Inflammatory macrophage treated with lipopolysaccharide for 4 hours (primary cell): Measurements from ENCODE around the gene STOML3.
"Not testable (repeated sequence)": the region's sequence is repeated elsewhere in the genome, so short reads cannot be mapped to it uniquely, and the experiment has no call there.

Experiments used
- DNase-seq: peaks from one replicate; pipeline ENCODE4 v3.0.0-alpha.2; 2020

The STOML3 gene, protein sequence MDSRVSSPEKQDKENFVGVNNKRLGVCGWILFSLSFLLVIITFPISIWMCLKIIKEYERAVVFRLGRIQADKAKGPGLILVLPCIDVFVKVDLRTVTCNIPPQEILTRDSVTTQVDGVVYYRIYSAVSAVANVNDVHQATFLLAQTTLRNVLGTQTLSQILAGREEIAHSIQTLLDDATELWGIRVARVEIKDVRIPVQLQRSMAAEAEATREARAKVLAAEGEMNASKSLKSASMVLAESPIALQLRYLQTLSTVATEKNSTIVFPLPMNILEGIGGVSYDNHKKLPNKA

DNA sequence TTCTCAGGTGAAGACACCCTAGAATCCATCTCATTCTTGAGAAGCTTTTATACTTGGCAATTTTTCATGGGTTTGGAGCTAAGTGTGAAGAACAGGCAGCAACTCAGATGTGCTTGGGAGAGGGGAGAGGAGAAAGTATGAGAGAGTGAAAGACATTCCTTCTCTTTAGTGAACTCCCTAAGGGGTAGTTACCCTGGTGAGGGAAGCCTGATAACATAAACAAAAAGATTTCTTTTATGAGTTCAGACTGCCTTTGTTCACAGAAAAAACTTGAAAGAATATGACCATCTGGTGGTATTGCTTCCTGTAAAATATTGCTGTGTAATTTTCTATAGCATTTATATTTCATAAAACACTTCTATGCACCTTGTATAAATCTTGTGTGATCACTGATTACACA is at the start of gene STOML3:
STOML3 (minus strand) TSS at position 139 of the 400 bp plus-strand sequence; CDS start at position 29, 110 bp downstream.
- DNase-seq: no peak

DNA sequence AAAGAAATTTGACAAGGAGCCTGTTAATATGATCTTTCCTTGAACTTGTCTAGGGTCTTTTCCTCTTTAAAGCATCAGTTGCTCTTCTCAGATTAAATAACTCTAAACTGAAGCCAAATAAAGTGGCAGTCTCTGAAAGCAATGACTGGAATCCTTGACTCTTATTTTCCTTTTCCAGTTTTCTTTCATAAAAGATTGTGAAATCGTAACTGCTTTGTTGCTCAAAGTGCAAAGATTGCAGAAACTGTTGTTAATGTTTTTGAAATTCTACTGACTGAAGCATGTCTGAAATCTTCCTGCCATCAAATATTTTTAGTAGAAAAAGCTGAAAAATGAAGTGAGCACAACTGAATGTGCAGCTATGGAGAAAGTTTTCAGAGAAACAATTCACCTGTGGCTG is 49.6 kb upstream of the STOML3 start:
- peak; percentile 75 for DNase-seq

DNA sequence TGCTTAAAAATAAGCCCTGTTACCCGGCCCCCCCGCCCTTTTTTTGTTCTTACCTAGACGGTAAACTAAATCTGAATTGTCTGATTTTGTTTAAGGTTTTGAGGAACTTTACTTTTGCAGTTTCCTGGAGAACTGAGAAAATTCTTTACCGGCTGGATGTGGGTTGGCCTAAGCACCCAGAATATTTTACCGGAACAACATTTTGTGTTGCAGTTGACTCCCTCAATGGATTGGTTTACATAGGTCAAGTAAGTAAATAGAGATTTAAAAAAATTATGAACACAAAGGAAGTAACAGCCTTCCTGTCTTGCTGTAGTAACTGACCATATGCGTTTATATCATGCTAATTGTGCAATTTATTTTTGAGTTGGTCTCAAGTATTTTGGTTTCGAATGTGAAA is 48.4 kb upstream of the STOML3 start:
- DNase-seq: peak; percentile 73

DNA sequence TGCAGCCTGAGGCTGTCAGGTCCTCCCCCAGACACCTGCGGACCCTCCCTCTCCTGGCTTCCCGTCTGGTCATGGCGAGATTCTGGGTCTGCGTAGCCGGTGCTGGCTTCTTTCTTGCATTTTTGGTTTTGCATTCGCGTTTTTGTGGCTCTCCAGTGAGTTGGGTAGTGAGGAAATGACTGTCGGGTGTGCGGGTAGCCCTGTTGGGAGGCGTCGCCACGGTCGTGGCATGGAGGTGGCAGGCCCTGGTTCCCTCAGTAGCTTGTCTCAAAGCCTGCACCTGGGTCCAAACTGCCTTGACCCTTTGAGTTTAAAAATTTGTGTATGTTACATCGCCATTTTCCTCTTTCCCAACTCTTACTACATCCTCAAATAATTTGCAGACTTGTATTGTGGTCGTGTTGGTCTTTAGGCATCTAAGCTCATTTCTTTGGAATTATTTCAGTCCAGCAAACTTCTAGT is 48.0 kb upstream of the STOML3 start:
- peak; percentile 37 for DNase-seq

DNA sequence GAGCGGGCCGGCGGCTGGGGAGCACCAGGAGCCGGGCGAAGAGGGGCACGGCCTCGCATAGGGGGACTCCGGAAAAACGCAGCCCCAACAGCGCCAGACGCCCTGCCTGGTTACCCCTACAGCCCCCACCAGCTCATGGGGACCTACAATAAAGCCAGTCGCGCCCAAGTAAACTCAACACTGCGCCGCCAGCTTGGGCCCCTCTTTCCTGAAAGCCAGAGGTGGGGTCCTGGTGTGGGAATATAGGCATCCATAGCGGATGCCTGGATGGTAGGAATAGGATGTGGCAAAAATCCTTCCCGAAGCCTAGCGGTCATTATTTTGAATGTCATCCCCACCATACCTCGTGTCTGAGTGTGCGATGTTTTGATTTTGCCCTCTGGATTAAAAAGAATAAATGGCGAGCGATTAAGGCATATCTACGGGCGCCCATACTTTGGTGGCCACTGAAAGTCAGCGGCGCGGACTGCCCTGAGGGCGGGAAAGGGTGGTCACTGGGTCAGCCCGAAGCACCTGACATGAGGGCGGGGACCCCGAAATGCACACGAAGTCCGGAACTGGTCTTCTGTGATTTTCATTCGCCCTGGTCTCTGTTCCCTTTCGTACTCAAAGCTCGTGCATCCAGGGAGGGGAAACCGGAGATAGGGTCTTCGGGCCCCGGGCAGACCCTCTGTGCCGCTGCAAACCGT is 47.4 kb upstream of the STOML3 start, which contains the start of the genes NHLRC3 and PROSER1:
NHLRC3 (plus strand) TSS at position 577 of the 689 bp plus-strand sequence. CDS start 184 bp downstream, outside the sequence.
PROSER1 (minus strand) TSS at position 210 of the 689 bp plus-strand sequence. CDS start 847 bp downstream, outside the sequence.
- DNase-seq: peak; percentile 93

DNA sequence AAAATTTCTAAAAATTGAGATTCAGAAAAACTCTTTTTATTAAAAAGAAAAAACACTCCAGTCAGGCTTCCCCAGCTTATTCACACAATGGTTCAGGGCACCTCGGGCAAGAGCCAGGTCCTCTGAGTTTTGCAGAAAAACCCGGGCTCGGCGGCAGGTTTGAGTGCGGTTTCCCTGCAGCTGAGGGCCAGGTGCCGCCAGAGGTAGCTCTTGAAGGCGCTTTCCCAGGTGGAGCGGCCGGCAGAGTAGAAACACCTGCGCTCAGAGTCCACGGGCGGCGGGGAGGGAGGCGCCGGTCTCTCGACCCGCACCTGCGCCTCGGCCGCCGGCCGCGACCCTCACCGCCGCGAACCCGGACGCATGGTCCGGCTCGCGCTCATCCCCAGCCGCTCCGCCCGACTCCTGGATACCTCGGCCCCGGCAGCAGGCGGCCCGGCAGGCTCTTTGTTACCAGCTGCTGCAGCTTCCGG is 46.8 kb upstream of the STOML3 start:
- no peak for DNase-seq

DNA sequence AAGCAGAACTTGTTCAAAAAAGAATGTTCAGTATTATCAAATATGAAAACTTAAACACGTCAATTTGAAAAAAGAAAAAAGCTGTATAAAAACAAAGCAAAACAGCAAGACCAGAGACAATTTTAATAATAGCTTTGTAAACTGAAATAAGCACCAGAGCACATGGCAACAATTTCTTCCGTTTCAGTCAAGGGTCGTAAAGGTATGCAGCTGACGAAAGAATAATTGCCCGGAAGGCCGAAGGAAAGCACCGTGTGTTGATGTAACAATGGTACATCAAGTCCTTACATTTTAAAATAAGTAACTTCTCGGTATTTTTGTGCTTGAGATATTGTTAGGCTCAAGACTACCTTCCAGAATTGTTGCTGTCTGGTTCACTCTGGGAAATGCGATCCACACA is 45.6 kb upstream of the STOML3 start:
- no peak for DNase-seq

DNA sequence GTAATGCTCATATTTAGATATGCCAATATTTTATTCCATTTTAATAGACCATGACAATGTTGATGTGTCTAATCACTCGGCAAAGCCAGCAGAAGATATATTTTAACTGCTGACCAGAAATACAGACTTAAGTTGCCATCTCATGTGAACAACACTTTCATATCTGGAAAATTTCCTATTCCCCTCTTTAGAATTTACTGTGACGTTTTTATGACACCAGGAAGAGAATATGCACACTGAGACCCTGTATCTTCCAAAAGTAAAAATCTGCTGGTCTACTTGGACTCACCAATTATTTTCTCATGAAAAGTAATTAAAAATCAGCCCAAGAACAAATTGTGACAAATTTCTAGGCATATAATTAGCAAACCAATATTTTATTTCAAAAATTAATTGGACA is 45.2 kb upstream of the STOML3 start:
- DNase-seq: no peak

DNA sequence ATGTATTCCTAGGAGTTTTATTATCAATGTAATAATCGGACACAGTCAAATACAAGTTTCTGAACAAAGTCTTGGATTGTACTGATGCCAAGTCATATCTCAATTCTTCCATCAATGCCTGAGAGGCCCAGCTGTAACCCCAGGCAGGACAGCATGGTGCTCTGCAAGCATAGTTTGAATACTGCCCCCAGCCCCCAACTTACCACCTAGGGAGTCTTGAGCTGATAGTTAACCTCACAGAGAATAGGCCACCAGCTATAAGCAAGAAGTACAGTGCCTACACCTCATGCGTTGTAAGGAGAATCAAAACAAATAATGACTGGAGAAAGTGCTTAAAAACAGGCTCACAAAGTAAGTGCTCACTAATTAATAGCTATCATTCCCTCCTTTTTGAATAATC is 44.6 kb upstream of the STOML3 start:
- no peak for DNase-seq

DNA sequence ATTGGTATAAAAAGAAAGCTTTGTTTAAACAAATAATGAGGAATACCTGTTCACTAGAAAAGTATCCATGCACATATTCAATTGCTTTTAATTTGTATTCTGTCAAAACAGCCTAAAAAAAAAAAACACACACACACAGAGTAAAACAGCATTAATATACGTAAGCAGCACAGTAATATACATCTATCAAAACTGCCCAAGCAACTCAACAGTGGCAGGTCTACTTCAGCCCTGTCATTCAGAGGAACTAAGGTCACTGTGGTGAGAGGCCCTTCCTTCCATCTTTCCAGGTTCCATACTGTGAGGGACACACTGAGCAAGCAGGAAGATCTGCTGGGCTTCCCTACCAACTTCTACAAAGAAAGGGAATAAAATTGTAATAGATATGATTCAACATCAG is 43.5 kb upstream of the STOML3 start:
- no peak for DNase-seq

DNA sequence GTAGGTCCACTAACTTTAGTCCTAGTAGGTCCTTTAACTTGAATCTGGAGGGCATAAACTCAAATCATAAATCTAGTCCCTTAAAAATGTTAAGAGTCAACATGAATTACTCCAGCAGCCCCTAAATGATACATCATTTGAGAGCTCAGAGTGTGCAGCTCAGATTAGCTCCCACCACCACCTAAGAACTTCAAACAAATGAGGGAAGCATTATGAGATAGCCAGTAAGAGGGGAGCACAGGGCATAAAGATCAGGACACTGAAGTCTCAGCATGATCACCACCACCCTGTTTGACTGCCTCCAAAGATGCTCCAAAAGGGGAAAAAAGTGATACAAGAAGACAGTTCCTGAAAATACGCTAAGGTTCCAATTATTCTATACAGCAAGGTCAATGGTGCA is 41.5 kb upstream of the STOML3 start:
- DNase-seq: no peak

DNA sequence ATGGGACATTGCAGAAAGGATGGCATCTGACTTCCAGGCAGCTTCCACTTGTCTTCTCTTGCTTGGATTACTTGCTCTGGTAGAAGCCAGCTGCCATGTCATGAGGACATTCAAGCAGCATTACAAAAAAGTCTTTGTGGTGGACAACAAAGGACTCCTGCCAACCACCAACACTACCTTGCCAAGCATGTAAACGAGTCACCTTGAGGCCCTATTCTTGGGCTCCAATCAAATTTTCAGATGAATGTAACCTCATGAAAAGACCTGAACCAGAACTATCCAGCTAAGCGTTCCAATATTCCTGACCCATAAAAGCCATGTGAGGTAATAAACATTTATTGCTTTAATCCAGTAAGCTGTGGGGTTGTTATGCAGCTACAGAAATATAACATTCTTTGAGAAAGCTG is 34.8 kb upstream of the STOML3 start:
- no peak for DNase-seq

DNA sequence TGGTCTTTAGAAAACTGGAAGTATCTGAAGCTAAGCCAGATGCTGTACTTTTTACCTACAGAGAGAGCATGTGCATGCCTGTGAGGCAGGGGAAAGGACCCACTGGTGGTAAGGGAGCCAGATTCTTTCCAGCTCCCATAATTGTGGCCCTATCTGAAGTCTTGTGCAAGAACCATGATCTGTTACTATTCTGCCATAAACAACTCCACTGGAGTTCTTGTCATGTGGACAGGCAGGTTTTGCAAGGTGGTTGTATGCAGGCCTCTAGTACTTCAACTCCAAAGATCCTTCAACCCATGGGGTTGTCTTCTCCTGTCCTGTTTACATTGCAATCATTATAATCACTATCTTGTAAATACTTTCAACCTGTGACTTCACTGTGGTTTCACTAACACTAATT is 33.1 kb upstream of the STOML3 start:
- DNase-seq: no peak

DNA sequence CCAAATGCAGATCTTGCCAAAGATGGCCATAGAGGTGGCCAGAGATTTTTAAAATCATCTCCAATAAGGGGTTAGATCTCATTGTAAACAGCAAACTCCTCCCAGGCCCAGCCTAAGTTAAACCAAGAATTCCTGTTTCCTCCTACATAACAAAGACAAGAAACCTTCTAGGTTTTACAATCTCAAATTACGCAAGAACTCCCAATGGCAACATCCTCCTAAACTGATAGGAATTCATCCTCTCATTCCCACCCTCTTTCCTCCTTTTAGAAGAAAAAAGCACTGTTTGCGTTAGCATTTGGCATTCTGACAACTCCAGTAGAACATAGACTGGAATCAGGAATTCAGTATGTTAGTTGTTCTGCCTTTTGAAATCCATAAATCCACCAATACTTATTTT is 32.7 kb upstream of the STOML3 start:
- DNase-seq: no peak

DNA sequence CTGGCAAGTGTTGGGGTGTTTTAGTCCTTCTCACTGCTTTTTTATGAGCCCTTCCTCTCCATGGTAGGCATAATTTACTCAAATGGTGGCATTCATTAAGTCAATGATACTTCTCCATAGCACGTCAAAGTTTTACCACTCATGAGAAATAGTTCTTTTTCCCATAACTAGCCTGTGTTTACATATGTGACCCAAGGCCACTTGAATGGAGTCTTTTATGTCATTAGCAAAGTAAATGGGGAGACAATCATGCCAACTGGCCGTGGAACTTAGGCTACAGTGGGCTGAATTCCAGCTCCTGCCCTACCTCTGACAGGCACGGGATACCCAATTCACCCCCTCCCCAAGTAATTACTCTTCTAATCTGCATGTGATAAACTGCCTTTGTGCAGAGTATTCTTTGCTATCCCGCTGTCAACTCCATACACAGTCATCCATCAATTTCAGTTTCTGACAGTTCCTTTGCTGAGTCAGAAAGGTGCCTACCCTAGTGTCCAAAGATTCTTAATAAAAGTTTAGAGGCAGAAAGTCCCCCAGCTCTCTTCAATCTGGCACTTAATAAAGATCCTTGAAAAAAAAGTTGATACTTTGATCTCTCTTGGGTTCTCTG is 30.3 kb upstream of the STOML3 start:
- DNase-seq: no peak

DNA sequence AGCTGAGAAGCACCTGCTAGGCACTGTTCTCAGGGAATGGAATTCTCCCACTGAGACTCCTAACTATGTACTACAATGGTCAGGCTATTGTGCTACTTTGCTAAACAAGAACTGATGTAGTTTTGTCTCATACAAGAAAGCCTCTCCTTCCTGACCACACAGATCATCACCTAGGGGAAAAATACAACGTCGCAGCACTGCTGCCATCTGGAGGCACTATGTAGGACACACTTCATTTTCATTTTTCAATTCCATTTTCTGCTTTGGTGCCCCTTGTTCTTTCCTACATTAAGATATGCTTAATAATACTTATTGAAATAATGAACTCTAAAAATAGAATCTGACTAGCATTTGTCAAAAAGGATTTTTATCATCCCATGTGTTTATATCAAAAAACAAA is 26.2 kb upstream of the STOML3 start:
- DNase-seq: no peak

DNA sequence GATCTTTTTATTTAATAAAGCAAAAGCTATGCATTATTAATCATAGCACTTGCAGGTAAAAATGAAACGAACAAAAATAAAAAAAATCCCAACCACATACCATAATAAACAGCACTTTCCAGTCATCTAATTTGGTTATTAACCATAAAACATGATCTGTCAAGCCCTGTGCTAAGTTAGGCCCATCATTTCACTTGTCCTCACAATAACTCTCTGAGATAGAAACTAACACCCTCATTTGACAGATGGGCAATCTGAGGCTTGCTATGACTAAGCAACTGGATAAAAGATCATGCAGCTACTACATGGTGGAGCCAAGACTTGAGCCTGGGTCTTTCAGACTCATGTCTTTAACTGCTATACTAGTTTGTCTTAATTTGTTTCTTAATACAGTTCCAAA is 25.5 kb upstream of the STOML3 start:
- DNase-seq: no peak

DNA sequence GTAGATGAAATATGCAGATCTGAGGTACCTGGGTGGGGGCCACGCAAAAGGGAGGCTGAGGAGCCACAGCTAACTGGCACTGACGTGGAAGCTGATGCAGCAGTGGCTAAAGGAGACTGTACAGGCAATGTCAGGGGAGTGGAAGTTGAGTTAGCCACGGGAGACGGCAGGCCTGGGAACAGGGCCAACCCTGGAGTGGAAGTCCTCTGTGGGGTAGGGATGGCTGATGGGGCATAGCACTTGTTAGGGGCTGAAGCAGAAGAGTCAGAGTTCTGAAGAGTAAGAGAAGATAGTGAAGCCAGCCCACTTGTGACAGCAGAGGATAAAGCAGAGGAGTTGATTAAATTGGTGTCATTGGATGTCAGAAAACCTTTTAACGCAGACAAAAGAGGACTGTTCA is 22.8 kb upstream of the STOML3 start:
- DNase-seq: no peak

DNA sequence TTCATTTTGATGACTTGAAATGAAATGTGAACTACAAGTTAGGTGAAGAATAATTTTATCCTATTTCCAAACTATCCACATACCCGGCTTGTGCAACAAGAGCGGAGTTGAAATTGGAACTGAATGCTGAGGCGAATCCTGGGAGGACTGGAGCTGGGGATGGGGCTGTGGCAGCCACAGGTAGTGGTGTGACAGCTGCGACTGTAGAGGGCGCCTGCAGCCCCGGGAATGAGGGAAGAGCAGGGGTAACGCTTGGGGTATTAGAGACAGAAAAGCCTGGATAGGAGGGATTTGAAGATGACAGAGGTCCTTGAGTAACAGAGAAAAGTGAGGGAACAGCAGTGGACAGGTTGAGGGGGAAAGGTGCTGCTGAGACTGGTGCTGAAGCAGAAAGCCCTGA is 22.0 kb upstream of the STOML3 start:
- no peak for DNase-seq

DNA sequence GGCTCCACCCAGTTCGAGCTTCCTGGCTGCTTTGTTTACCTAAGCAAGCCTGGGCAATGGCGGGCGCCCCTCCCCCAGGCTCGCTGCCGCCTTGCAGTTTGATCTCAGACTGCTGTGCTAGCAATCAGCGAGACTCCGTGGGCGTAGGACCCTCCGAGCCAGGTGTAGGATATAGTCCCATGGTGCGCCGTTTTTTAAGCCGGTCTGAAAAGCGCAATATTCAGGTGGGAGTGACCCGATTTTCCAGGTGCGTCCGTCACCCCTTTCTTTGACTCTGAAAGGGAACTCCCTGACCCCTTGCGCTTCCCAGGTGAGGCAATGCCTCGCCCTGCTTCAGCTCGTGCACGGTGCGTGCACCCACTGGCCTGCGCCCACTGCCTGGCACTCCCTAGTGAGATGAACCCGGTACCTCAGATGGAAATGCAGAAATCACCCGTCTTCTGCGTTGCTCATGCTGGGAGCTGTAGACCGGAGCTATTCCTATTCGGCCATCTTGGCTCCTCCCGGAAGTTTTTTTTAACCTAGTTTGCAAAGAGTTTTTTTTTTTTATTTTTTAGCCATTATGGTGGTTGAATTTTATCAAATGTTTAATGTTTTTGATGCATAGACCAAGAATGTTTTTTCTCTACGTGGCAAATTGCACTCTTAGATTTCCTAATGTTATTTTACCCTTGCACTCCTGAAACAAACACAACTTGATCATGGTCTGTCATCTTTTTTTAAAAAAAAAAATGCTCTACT is 15.9 kb upstream of the STOML3 start:
- DNase-seq: not testable (repeated sequence)

DNA sequence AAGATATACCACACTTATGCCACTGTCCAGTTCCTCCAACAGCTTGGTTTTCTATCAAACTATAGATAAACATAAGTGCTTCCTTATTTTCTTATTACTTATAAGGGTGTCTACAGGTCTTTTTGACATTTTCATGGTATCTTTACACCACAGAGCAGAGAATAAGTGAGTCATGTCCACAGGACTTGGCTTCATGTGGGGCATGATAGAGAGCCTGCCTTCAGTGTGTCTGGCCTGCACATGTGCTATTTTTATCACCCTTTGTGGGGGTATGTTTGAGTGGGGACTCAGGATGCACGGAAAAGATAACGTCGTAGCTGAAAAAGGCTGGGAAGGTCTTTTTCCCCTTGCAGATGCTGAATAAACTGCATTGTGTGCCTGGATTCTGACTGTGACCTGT is 8.1 kb upstream of the STOML3 start:
- DNase-seq: no peak

DNA sequence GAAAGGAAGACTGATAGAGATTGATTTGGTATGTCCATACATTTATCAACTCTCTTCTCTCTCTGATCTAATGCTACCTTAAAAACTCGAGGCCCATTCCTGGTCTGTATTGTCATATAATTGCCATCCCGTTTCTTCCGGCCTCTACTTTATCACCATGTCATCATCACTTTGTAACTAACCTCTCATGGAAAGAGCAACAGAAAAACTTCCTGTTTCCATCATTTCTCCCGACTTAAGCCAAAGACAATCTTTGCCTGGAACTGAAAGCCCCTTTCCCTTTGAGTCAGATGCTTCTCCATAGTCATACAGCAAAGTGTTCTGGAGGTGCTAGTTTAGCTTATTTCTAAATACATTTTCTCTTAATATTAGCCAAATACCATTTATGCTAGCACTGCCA is 2.8 kb upstream of the STOML3 start:
- no peak for DNase-seq

DNA sequence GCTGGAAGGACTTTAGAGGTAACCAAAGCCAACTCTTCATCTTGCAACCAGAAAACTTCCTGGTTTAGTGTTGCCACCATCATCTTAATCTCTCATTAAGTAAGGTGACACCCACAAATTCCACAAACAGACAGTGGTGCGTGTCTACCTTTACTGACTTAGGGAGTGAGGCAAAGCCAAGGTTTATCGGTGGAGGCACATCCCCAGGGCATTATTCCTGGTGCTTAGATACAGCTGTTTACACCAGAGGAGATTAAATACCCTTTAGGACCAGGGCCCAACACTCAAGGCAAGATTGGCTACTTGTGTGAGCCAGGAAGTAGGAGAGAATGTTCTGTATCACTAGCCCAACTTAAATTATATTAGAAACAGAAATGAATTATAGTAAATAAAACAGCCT is 9.5 kb downstream of the STOML3 start:
- DNase-seq: no peak
